Spleen (tissue), 11 donors: Measurements from ENCODE around the gene HCFC1R1. TPM values are rescaled to one million over a fixed set of nuclear protein-coding genes. Genes with fewer than 3 reads are reported as not detected.
A peak's percentile ranks its signal among the peaks of the same experiment; 100 is the strongest.

Experiments used
- DNase-seq: peaks from one replicate; pipeline ENCODE4 v3.0.0-alpha.2; 2020
- H3K27ac ChIP-seq, 8 donors: fragments of 200-600 bp; sonication (generic) in 7 of 8; 1 replicate in 4 of 8; 2 replicates in 4 of 8; pipeline versions ENCODE4 v1.5.0 to v1.8.0; 2016 to 2021; ENCODE audit warnings: inconsistent platforms in 4 of 8, mild to moderate bottlenecking in 4 of 8, moderate library complexity in 1 of 8
- H3K27me3 ChIP-seq, 7 donors: fragments of 200-600 bp; sonication (generic) in 6 of 7; replicated peaks in 1 of 7; 1 replicate in 4 of 7; 2 replicates in 3 of 7; pipeline versions ENCODE4 v1.5.0 to v1.8.0; 2016 to 2021; ENCODE audit warnings: inconsistent platforms in 3 of 7, mild to moderate bottlenecking in 1 of 7
- H3K36me3 ChIP-seq, 6 donors: fragments of 200-600 bp; sonication (generic) in 5 of 6; 1 replicate in 4 of 6; 2 replicates in 2 of 6; pipeline versions ENCODE4 v1.5.0 to v1.8.0; 2016 to 2021; ENCODE audit warnings: inconsistent platforms in 2 of 6
- H3K4me1 ChIP-seq, 6 donors: fragments of 200-600 bp; sonication (generic) in 5 of 6; 1 replicate in 3 of 6; 2 replicates in 3 of 6; pipeline versions ENCODE4 v1.5.0 to v1.8.0; 2016 to 2021; ENCODE audit warnings: inconsistent platforms in 3 of 6
- H3K4me3 ChIP-seq, 8 donors: fragments of 200-600 bp; sonication (generic) in 7 of 8; 1 replicate in 4 of 8; 2 replicates in 4 of 8; pipeline versions ENCODE4 v1.5.0 to v1.8.0; 2016 to 2021; ENCODE audit warnings: inconsistent platforms in 4 of 8, mild to moderate bottlenecking in 4 of 8, moderate library complexity in 2 of 8
- H3K9me3 ChIP-seq, 8 donors: fragments of 200-600 bp; sonication (generic) in 7 of 8; 1 replicate in 4 of 8; 2 replicates in 4 of 8; pipeline versions ENCODE4 v1.5.0 to v1.8.0; 2016 to 2021; ENCODE audit warnings: inconsistent platforms in 4 of 8
- CTCF ChIP-seq, 11 experiments: fragments of 200-600 bp in 7 of 11; fragments of 450-650 bp in 4 of 11; sonication (generic) in 4 of 11; IDR thresholded peaks in 8 of 11; conservative IDR thresholded peaks in 3 of 11; 1 replicate in 7 of 11; 2 replicates in 4 of 11; pipeline versions ENCODE4 v1.4.0 to v1.8.0; 2016 to 2021; ENCODE audit warnings: antibody characterized with exemption in 11 of 11, inconsistent platforms in 4 of 11, mild to moderate bottlenecking in 1 of 11
- POLR2A ChIP-seq, 3 donors: fragments of 450-650 bp; IDR thresholded peaks; one replicate each; pipeline ENCODE4 v1.5.1; 2017; ENCODE audit warnings: antibody characterized with exemption in 3 of 3, mild to moderate bottlenecking in 1 of 3
- POLR2AphosphoS5 ChIP-seq, 3 donors: sonication (generic); formaldehyde crosslinking; IDR thresholded peaks; one replicate each; pipeline ENCODE4 v1.5.1; 2017; ENCODE audit warnings: antibody characterized with exemption in 3 of 3
- WGBS, 5 donors: extraction: QIAGEN DNeasy Blood & Tissue Kit in 3 of 5; methylation state at CpG; one replicate each; pipeline versions ENCODE4 v1.1.5 to v1.1.7; 2013 to 2018; 5-methylcytosine and 5-hydroxymethylcytosine counted together
- intact Hi-C: fragments of 100-400 bp; cut with DNase I; formaldehyde crosslinking; loops from one replicate; pipeline ENCODE4 v1.15.0; 2023; ENCODE audit warnings: low total_unique reads
- polyA plus RNA-seq, 3 donors: library from polyadenylated mRNA; stranded (reverse); fragments of 200-250 nt; gene quantifications; one replicate each; pipeline ENCODE4 v1.2.1, GENCODE V29; 2013
- total RNA-seq, 7 donors: library from RNA; depleted of rRNA in 3 of 7; stranded (reverse); fragments of >200 nt in 3 of 7; fragmentation: NEBNext Ultra II Directional in 4 of 7; extraction: Animal tissue kit (Norgen Biotek cat#: 25700) in 4 of 7; gene quantifications; one replicate each; pipeline versions ENCODE4 v1.1.0 to v1.2.1, GENCODE V29; 2016 to 2021
- donor health status: healthy with polysubstance abuse.
- donor health status: DM: no; HTN: no; CAD: no; lungs with moderate emphysema.
- donor health status: DM: no; HTN: no; CAD: no.
- donor health status: Bipolar disorder and iron deficiency.
- donor health status: healthy.
- donor health status: DM: no; HTN: no; CAD: no.
- donor health status: DM: yes; HTN: yes; CAD: no.

Gene HCFC1R1
- total and polyA plus RNA-seq, 10 donors, result 15.5 to 74.5 (median 27.2) TPM

- H3K4me1 ChIP-seq, result peaks cover 13 to 90% (median 49%) of the 10 kb centered on the region in 6 donors
- TF ChIP-seq POLR2A (IDR thresholded peaks at IDR 0.05) (no peak), POLR2AphosphoS5 (IDR thresholded peaks at IDR 0.05) (no peak), CTCF (IDR thresholded peaks at IDR 0.05 in 8 of 11, conservative IDR thresholded peaks at IDR 0.05 in 3 of 11) (no peak)
- DNase-seq, result no peak
- no peaks in the 10 kb centered on the region for H3K27me3 ChIP-seq
- peak overlapping the region in 3 of 8 donors; percentile 37 to 92 (median 51) for H3K27ac ChIP-seq
- peaks cover 0 to 19% (median 0%) of the 10 kb centered on the region in 6 donors for H3K36me3 ChIP-seq
- intact Hi-C loops, result no loop called here
- no peak overlapping the region for H3K4me3 ChIP-seq
- WGBS, 5 donors, result 84 to 93% (median 89%) methylated on average over 6 of the region's 6 CpGs
- H3K9me3 ChIP-seq, result no peaks in the 10 kb centered on the region
Measured at GRCh38 chr16:3062553-3062952, 38.8 kb upstream of the HCFC1R1 start.

GRCh38 chr16:3060339-3061127 is 36.8 kb upstream of the HCFC1R1 start:
- 84 to 91% (median 90%) methylated on average over 12 to 14 of the region's 14 CpGs for WGBS, 5 donors
- intact Hi-C loops, result no loop called here
- H3K36me3 ChIP-seq, result peaks cover 0 to 30% (median 0%) of the 10 kb centered on the region in 6 donors
- peak overlapping the region in 1 of 8 donors; percentile 97 for H3K4me3 ChIP-seq
- TF ChIP-seq CTCF (IDR thresholded peaks at IDR 0.05 in 8 of 11, conservative IDR thresholded peaks at IDR 0.05 in 3 of 11), result no peak
- TF ChIP-seq POLR2A (IDR thresholded peaks at IDR 0.05), result no peak
- TF ChIP-seq POLR2AphosphoS5 (IDR thresholded peaks at IDR 0.05), result no peak
- H3K27ac ChIP-seq, result peak overlapping the region in 6 of 8 donors; percentile 89 to 96 (median 92)
- peaks cover 13 to 99% (median 62%) of the 10 kb centered on the region in 6 donors for H3K4me1 ChIP-seq
- DNase-seq, result no peak
- no peaks in the 10 kb centered on the region for H3K9me3 ChIP-seq
- H3K27me3 ChIP-seq, result no peaks in the 10 kb centered on the region

GRCh38 chr16:3059723-3060242 is 36.0 kb upstream of the HCFC1R1 start:
- Histone ChIP-seq H3K9me3 (no peaks in the 10 kb centered on the region), H3K36me3 (peaks cover 0 to 36% (median 0%) of the 10 kb centered on the region in 6 donors), H3K4me1 (peaks cover 20 to 99% (median 67%) of the 10 kb centered on the region in 6 donors), H3K27ac (peak overlapping the region; percentile 86 to 96 (median 90)), H3K27me3 (no peaks in the 10 kb centered on the region), H3K4me3 (peak overlapping the region; percentile 71 to 97 (median 80))
- TF ChIP-seq CTCF (IDR thresholded peaks at IDR 0.05 in 8 of 11, conservative IDR thresholded peaks at IDR 0.05 in 3 of 11), result no peak
- TF ChIP-seq POLR2AphosphoS5 (IDR thresholded peaks at IDR 0.05), result no peak
- DNase-seq, result no peak
- intact Hi-C loops, result loop anchor here (5.0 to 10.0 kb wide), 2 partner anchors 68 to 105 kb away; no protein-coding TSS in a partner anchor
- 45 to 60% (median 55%) methylated on average over 8 to 9 of the region's 9 CpGs for WGBS, 5 donors
